CD4-positive, alpha-beta T cell (primary cell): ENCODE measurements around the gene GPC4. TPM values are rescaled to one million over a fixed set of nuclear protein-coding genes. Genes with fewer than 3 reads are reported as not detected.

Experiments used
- ATAC-seq: fragments of 200-7000 bp; cut with Tn5 transposase; one replicate; pipeline ENCODE4 v1.10.0; 2022; ENCODE audit warnings: mild to moderate bottlenecking; ENCODE audit not compliant: poor library complexity
- CTCF ChIA-PET: fragments of 350-600 bp; sonication (Branson Sonifier 250); formaldehyde crosslinking; loops from one replicate; lab custom pipeline; 2021; ENCODE audit warnings: antibody characterized with exemption, inconsistent platforms; lab: Charles Lee
- POLR2A ChIA-PET: fragments of 350-600 bp; sonication (Branson Sonifier 250); formaldehyde crosslinking; loops from one replicate; lab custom pipeline; 2021; ENCODE audit warnings: antibody characterized with exemption, inconsistent platforms; lab: Charles Lee
- DNase-seq, 14 experiments: peaks; one replicate each; pipeline ENCODE4 v3.0.0-alpha.2; 2013 to 2020; ENCODE audit warnings: mixed read lengths in 2 of 14
- H3K27ac ChIP-seq, 2 donors: one replicate each; pipeline versions ENCODE4 v1.5.1 to v1.7.0; 2013; ENCODE audit warnings: low read length in 2 of 2, low read depth in 1 of 2, mild to moderate bottlenecking in 1 of 2
- H3K27me3 ChIP-seq, 2 experiments: 1 replicate in 1 of 2; 2 replicates in 1 of 2; pipeline versions ENCODE4 v1.6.1 to v1.7.0; 2013; ENCODE audit warnings: low read length in 2 of 2, control low read depth in 1 of 2, mild to moderate bottlenecking in 1 of 2, moderate library complexity in 1 of 2; ENCODE audit not compliant: insufficient read depth in 2 of 2, control insufficient read depth in 1 of 2
- H3K36me3 ChIP-seq: one replicate; pipeline ENCODE4 v1.6.1; 2013; ENCODE audit warnings: low read length, control low read depth; ENCODE audit not compliant: insufficient read depth
- H3K4me1 ChIP-seq: one replicate; pipeline ENCODE4 v1.6.1; 2013; ENCODE audit warnings: low read length, control low read depth; ENCODE audit not compliant: insufficient read depth
- H3K4me3 ChIP-seq: one replicate; pipeline ENCODE4 v1.5.1; 2013; ENCODE audit warnings: mild to moderate bottlenecking, low read length, moderate library complexity
- H3K9me3 ChIP-seq, 2 experiments: 1 replicate in 1 of 2; 2 replicates in 1 of 2; pipeline versions ENCODE4 v1.6.1 to v1.7.0; 2013; ENCODE audit warnings: low read length in 2 of 2, mild to moderate bottlenecking in 2 of 2, control low read depth in 1 of 2, moderate library complexity in 1 of 2; ENCODE audit not compliant: control insufficient read depth in 1 of 2, insufficient read depth in 1 of 2
- H3K27ac Mint-ChIP-seq: one replicate; pipeline ENCODE4 v1.8.0; 2020; ENCODE audit warnings: mixed read lengths
- H3K27me3 Mint-ChIP-seq: one replicate; pipeline ENCODE4 v1.8.0; 2021; ENCODE audit warnings: mixed read lengths
- H3K36me3 Mint-ChIP-seq: one replicate; pipeline ENCODE4 v1.8.0; 2021; ENCODE audit warnings: low read depth, mixed read lengths
- H3K4me1 Mint-ChIP-seq: one replicate; pipeline ENCODE4 v1.8.0; 2021; ENCODE audit warnings: low read depth, mixed read lengths
- H3K4me3 Mint-ChIP-seq: one replicate; pipeline ENCODE4 v1.8.0; 2020; ENCODE audit warnings: mild to moderate bottlenecking, mixed read lengths
- H3K9me3 Mint-ChIP-seq: one replicate; pipeline ENCODE4 v1.8.0; 2020; ENCODE audit warnings: mixed read lengths
- CTCF ChIP-seq: fragments of 200-600 bp; IDR thresholded peaks from one replicate; pipeline ENCODE4 v1.8.0; 2022; ENCODE audit warnings: antibody characterized with exemption, mild to moderate bottlenecking
- intact Hi-C, 2 experiments: fragments of 100-400 bp; cut with DNase I in 1 of 2; cut with micrococcal nuclease in 1 of 2; formaldehyde crosslinking; loops; one replicate each; pipeline versions ENCODE4 v1.15.1 to v1.9.0; 2023 to 2025; cut with DNase I, micrococcal nuclease
- total RNA-seq, 174 experiments: library from RNA in 2 of 174; stranded (reverse) in 2 of 174; gene quantifications; one replicate each; pipeline ENCODE4 v1.2.3 and lab custom pipeline; 2021 to 2026

Gene GPC4
- total RNA-seq, 2 experiments from 2014 or later = not detected

- H3K9me3 Mint-ChIP-seq = no peaks in the 10 kb centered on the region
- intact Hi-C loops = no loop called here
- no peak for ATAC-seq
- ChIA-PET CTCF (no interaction called here), POLR2A (no interaction called here)
- H3K4me3 Mint-ChIP-seq = no peak overlapping the region
- no peak overlapping the region for H3K4me3 ChIP-seq
- H3K9me3 ChIP-seq = no peaks in the 10 kb centered on the region
- H3K36me3 ChIP-seq = no peaks in the 10 kb centered on the region
- no peaks in the 10 kb centered on the region for H3K27me3 Mint-ChIP-seq
- no peak overlapping the region for H3K27ac Mint-ChIP-seq
- H3K27ac ChIP-seq = no peak overlapping the region
- no peaks in the 10 kb centered on the region for H3K4me1 ChIP-seq
- no peaks in the 10 kb centered on the region for H3K27me3 ChIP-seq
- DNase-seq = no peak
- no peak for TF ChIP-seq CTCF
- H3K36me3 Mint-ChIP-seq = no peaks in the 10 kb centered on the region
- no peaks in the 10 kb centered on the region for H3K4me1 Mint-ChIP-seq
Measured at GRCh38 chrX:133269168-133269567, 146.1 kb downstream of the GPC4 start.

- no peaks in the 10 kb centered on the region for H3K9me3 ChIP-seq
- no peak overlapping the region for H3K4me3 ChIP-seq
- Mint-ChIP-seq H3K4me3 (no peak overlapping the region), H3K27me3 (no peaks in the 10 kb centered on the region), H3K4me1 (no peaks in the 10 kb centered on the region), H3K9me3 (no peaks in the 10 kb centered on the region), H3K27ac (no peak overlapping the region), H3K36me3 (no peaks in the 10 kb centered on the region)
- DNase-seq = no peak
- no peak overlapping the region for H3K27ac ChIP-seq
- CTCF ChIA-PET = no interaction called here
- no peak for TF ChIP-seq CTCF
- no peak for ATAC-seq
- intact Hi-C loops = no loop called here
- H3K4me1 ChIP-seq = no peaks in the 10 kb centered on the region
- H3K36me3 ChIP-seq = no peaks in the 10 kb centered on the region
- no peaks in the 10 kb centered on the region for H3K27me3 ChIP-seq
- POLR2A ChIA-PET = no interaction called here
Measured at GRCh38 chrX:133267621-133268020, 147.7 kb downstream of the GPC4 start.

- ChIA-PET POLR2A (no interaction called here), CTCF (no interaction called here)
- DNase-seq = no peak
- no peaks in the 10 kb centered on the region for H3K9me3 ChIP-seq
- no peaks in the 10 kb centered on the region for H3K27me3 Mint-ChIP-seq
- H3K4me3 Mint-ChIP-seq = no peak overlapping the region
- no peaks in the 10 kb centered on the region for H3K27me3 ChIP-seq
- ATAC-seq = no peak
- intact Hi-C loops = no loop called here
- no peak overlapping the region for H3K4me3 ChIP-seq
- no peaks in the 10 kb centered on the region for H3K4me1 Mint-ChIP-seq
- no peak overlapping the region for H3K27ac Mint-ChIP-seq
- no peak overlapping the region for H3K27ac ChIP-seq
- no peaks in the 10 kb centered on the region for H3K36me3 ChIP-seq
- TF ChIP-seq CTCF = no peak
- H3K4me1 ChIP-seq = no peaks in the 10 kb centered on the region
- no peaks in the 10 kb centered on the region for H3K36me3 Mint-ChIP-seq
- H3K9me3 Mint-ChIP-seq = no peaks in the 10 kb centered on the region
Measured at GRCh38 chrX:133265331-133265730, 150.0 kb downstream of the GPC4 start.
